GM23338 (cell line): Measurements from ENCODE around the gene FLOT1. TPM values are rescaled to one million over a fixed set of nuclear protein-coding genes. Genes with fewer than 3 reads are reported as not detected.

ENCODE experiments used
- ATAC-seq: fragments of 200-7000 bp; cut with Tn5 transposase; 3 replicates; pipeline ENCODE4 v1.9.1; 2020
- DNase-seq: peaks from one replicate; pipeline ENCODE4 v3.0.0-alpha.2; 2015; ENCODE audit warnings: low spot score
- H2AFZ ChIP-seq: fragments of 200-600 bp; sonication (generic); 2 replicates; pipeline ENCODE4 v1.8.0; 2016; ENCODE audit warnings: antibody characterized with exemption, mild to moderate bottlenecking, moderate library complexity
- H3F3A ChIP-seq: fragments of 200-600 bp; sonication (generic); replicated peaks from 2 replicates; pipeline ENCODE4 v1.8.0; 2017; ENCODE audit warnings: antibody characterized with exemption, mixed run types, low read depth
- H3K27ac ChIP-seq: fragments of 200-600 bp; sonication (generic); 2 replicates; pipeline ENCODE4 v1.6.1; 2016; ENCODE audit warnings: low read depth
- H3K27me3 ChIP-seq: fragments of 200-600 bp; sonication (generic); 2 replicates; pipeline ENCODE4 v1.8.0; 2016; ENCODE audit warnings: mild to moderate bottlenecking, mixed run types, moderate library complexity; ENCODE audit not compliant: insufficient read depth
- H3K36me3 ChIP-seq: fragments of 200-600 bp; sonication (generic); 2 replicates; pipeline ENCODE4 v1.8.0; 2016; ENCODE audit warnings: mild to moderate bottlenecking; ENCODE audit not compliant: insufficient read depth
- H3K4me1 ChIP-seq: fragments of 200-600 bp; sonication (generic); 2 replicates; pipeline ENCODE4 v1.8.0; 2016; ENCODE audit warnings: mild to moderate bottlenecking, moderate library complexity; ENCODE audit not compliant: insufficient read depth
- H3K4me2 ChIP-seq: fragments of 200-600 bp; sonication (generic); 2 replicates; pipeline ENCODE4 v1.7.1; 2017; ENCODE audit warnings: mixed run types
- H3K4me3 ChIP-seq: fragments of 200-600 bp; sonication (generic); 2 replicates; pipeline ENCODE4 v1.6.1; 2016; ENCODE audit warnings: mixed run types
- H3K79me2 ChIP-seq: fragments of 200-600 bp; sonication (generic); replicated peaks from 2 replicates; pipeline ENCODE4 v1.8.0; 2017; ENCODE audit warnings: mild to moderate bottlenecking; ENCODE audit not compliant: insufficient read depth
- H3K9me2 ChIP-seq: fragments of 200-600 bp; sonication (generic); 2 replicates; pipeline ENCODE4 v1.8.0; 2017; ENCODE audit not compliant: insufficient read depth
- H4K20me1 ChIP-seq: fragments of 200-600 bp; sonication (generic); replicated peaks from 2 replicates; pipeline ENCODE4 v1.8.0; 2017; ENCODE audit warnings: mild to moderate bottlenecking; ENCODE audit not compliant: insufficient read depth
- H3K27ac Mint-ChIP-seq: 2 replicates; pipeline ENCODE4 v1.8.0; 2020; ENCODE audit warnings: inconsistent platforms, mild to moderate bottlenecking, moderate library complexity, mixed read lengths
- H3K27me3 Mint-ChIP-seq: 3 replicates; pipeline ENCODE4 v1.8.0; 2022; ENCODE audit warnings: low read depth, mild to moderate bottlenecking, moderate library complexity, mixed read lengths, inconsistent platforms; ENCODE audit not compliant: insufficient read depth, poor library complexity
- H3K36me3 Mint-ChIP-seq: 3 replicates; pipeline ENCODE4 v1.8.0; 2021; ENCODE audit warnings: low read depth, mild to moderate bottlenecking, inconsistent platforms, moderate library complexity, mixed read lengths
- H3K4me1 Mint-ChIP-seq: 3 replicates; pipeline ENCODE4 v1.8.0; 2020; ENCODE audit warnings: mild to moderate bottlenecking, inconsistent platforms, mixed read lengths
- H3K4me3 Mint-ChIP-seq: 3 replicates; pipeline ENCODE4 v1.8.0; 2021; ENCODE audit warnings: moderate library complexity, mild to moderate bottlenecking, inconsistent platforms, mixed read lengths
- H3K9me3 Mint-ChIP-seq: 3 replicates; pipeline ENCODE4 v1.8.0; 2020; ENCODE audit warnings: moderate library complexity, mild to moderate bottlenecking, inconsistent platforms, mixed read lengths
- EZH2 ChIP-seq: fragments of 200-600 bp; sonication (generic); IDR thresholded peaks from one replicate; pipeline ENCODE4 v1.8.0; 2017; ENCODE audit warnings: antibody characterized with exemption, mild to moderate bottlenecking, low read depth; ENCODE audit not compliant: unreplicated experiment
- EZH2phosphoT487 ChIP-seq: fragments of 200-600 bp; sonication (generic); IDR thresholded peaks from one replicate; pipeline ENCODE4 v1.8.1; 2018; ENCODE audit warnings: antibody characterized with exemption; ENCODE audit not compliant: unreplicated experiment
- JUNB ChIP-seq: IDR thresholded peaks from one replicate; pipeline ENCODE4 v1.6.1; 2016; ENCODE audit warnings: antibody characterized with exemption; ENCODE audit not compliant: unreplicated experiment
- POLR2AphosphoS5 ChIP-seq: IDR thresholded peaks from 2 replicates; pipeline ENCODE4 v1.6.1; 2016; ENCODE audit warnings: antibody characterized with exemption, low read depth
- REST ChIP-seq: IDR thresholded peaks from one replicate; pipeline ENCODE4 v1.6.1; 2018; ENCODE audit warnings: antibody characterized with exemption; ENCODE audit not compliant: unreplicated experiment
- ZNF114 ChIP-seq: fragments of 250-450 bp; sonication (Bioruptor Pico); IDR thresholded peaks from 2 replicates; pipeline ENCODE4 v1.5.0; 2020; ENCODE audit warnings: mild to moderate bottlenecking, moderate library complexity
- polyA plus RNA-seq: library from polyadenylated mRNA; unstranded; fragments of >200 nt; fragmentation: Nextera tagmentation; extraction: Ambion mirVana; gene quantifications from 2 replicates; pipeline ENCODE4 v1.2.1, GENCODE V29; 2016
- total RNA-seq: library from RNA; depleted of rRNA; stranded (reverse); fragments of >200 nt; shearing (Covaris generic); gene quantifications from 2 replicates; pipeline ENCODE4 v1.2.3, GENCODE V29; 2014
- TF ChIP-seq, protein P1 (sequence below): fragments of 250-450 bp; sonication (Bioruptor Pico); IDR thresholded peaks from 2 replicates; pipeline ENCODE4 v1.5.0; 2020; ENCODE audit warnings: mild to moderate bottlenecking, moderate library complexity
- TF ChIP-seq, protein P2 (sequence below), 2 experiments: fragments of 200-600 bp in 1 of 2; sonication (generic) in 1 of 2; conservative IDR thresholded peaks; 2 replicates each; pipeline versions ENCODE4 v1.5.1 to v1.6.1; 2016 to 2017; ENCODE audit warnings: antibody characterized with exemption in 2 of 2, low read depth in 2 of 2, mild to moderate bottlenecking in 2 of 2, moderate library complexity in 1 of 2
- TF ChIP-seq, protein P3 (sequence below): IDR thresholded peaks from 2 replicates; pipeline ENCODE4 v1.6.1; 2016; ENCODE audit warnings: antibody characterized with exemption

FLOT1 gene
- total and polyA plus RNA-seq, 2 experiments from 2014 or later: 72.2 to 94.5 TPM

- Histone ChIP-seq H3K4me2 (peak overlapping the region; percentile 67; the same call in 1 of the 2 replicates), H3K27ac (peak overlapping the region; percentile 93), H3K36me3 (no peaks in the 10 kb centered on the region), H3K79me2 (no peaks in the 10 kb centered on the region), H3K27me3 (no peaks in the 10 kb centered on the region), H2AFZ (peak overlapping the region; percentile 92), H3F3A (no peaks in the 10 kb centered on the region), H3K4me3 (no peak overlapping the region), H4K20me1 (no peaks in the 10 kb centered on the region), H3K9me2 (no peaks in the 10 kb centered on the region), H3K4me1 (peaks cover 26% of the 10 kb centered on the region)
- Mint-ChIP-seq H3K36me3 (no peaks in the 10 kb centered on the region), H3K27me3 (peaks cover 12% of the 10 kb centered on the region), H3K9me3 (no peaks in the 10 kb centered on the region; the same call in 2 of the 3 replicates), H3K4me1 (peaks cover 54% of the 10 kb centered on the region), H3K27ac (peak overlapping the region; percentile 72), H3K4me3 (peak overlapping the region; percentile 43)
- TF ChIP-seq, protein P1, sequence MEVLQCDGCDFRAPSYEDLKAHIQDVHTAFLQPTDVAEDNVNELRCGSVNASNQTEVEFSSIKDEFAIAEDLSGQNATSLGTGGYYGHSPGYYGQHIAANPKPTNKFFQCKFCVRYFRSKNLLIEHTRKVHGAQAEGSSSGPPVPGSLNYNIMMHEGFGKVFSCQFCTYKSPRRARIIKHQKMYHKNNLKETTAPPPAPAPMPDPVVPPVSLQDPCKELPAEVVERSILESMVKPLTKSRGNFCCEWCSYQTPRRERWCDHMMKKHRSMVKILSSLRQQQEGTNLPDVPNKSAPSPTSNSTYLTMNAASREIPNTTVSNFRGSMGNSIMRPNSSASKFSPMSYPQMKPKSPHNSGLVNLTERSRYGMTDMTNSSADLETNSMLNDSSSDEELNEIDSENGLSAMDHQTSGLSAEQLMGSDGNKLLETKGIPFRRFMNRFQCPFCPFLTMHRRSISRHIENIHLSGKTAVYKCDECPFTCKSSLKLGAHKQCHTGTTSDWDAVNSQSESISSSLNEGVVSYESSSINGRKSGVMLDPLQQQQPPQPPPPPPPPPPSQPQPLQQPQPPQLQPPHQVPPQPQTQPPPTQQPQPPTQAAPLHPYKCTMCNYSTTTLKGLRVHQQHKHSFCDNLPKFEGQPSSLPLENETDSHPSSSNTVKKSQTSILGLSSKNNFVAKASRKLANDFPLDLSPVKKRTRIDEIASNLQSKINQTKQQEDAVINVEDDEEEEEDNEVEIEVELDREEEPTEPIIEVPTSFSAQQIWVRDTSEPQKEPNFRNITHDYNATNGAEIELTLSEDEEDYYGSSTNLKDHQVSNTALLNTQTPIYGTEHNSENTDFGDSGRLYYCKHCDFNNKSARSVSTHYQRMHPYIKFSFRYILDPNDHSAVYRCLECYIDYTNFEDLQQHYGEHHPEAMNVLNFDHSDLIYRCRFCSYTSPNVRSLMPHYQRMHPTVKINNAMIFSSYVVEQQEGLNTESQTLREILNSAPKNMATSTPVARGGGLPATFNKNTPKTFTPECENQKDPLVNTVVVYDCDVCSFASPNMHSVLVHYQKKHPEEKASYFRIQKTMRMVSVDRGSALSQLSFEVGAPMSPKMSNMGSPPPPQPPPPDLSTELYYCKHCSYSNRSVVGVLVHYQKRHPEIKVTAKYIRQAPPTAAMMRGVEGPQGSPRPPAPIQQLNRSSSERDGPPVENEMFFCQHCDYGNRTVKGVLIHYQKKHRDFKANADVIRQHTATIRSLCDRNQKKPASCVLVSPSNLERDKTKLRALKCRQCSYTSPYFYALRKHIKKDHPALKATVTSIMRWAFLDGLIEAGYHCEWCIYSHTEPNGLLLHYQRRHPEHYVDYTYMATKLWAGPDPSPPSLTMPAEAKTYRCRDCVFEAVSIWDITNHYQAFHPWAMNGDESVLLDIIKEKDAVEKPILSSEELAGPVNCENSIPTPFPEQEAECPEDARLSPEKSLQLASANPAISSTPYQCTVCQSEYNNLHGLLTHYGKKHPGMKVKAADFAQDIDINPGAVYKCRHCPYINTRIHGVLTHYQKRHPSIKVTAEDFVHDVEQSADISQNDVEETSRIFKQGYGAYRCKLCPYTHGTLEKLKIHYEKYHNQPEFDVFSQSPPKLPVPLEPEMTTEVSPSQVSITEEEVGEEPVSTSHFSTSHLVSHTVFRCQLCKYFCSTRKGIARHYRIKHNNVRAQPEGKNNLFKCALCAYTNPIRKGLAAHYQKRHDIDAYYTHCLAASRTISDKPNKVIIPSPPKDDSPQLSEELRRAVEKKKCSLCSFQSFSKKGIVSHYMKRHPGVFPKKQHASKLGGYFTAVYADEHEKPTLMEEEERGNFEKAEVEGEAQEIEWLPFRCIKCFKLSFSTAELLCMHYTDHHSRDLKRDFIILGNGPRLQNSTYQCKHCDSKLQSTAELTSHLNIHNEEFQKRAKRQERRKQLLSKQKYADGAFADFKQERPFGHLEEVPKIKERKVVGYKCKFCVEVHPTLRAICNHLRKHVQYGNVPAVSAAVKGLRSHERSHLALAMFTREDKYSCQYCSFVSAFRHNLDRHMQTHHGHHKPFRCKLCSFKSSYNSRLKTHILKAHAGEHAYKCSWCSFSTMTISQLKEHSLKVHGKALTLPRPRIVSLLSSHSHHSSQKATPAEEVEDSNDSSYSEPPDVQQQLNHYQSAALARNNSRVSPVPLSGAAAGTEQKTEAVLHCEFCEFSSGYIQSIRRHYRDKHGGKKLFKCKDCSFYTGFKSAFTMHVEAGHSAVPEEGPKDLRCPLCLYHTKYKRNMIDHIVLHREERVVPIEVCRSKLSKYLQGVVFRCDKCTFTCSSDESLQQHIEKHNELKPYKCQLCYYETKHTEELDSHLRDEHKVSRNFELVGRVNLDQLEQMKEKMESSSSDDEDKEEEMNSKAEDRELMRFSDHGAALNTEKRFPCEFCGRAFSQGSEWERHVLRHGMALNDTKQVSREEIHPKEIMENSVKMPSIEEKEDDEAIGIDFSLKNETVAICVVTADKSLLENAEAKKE (CRISPR knock-in tag): no peak
- no peak for TF ChIP-seq EZH2phosphoT487
- no peak for TF ChIP-seq REST
- no peak for TF ChIP-seq POLR2AphosphoS5
- TF ChIP-seq, protein P2, sequence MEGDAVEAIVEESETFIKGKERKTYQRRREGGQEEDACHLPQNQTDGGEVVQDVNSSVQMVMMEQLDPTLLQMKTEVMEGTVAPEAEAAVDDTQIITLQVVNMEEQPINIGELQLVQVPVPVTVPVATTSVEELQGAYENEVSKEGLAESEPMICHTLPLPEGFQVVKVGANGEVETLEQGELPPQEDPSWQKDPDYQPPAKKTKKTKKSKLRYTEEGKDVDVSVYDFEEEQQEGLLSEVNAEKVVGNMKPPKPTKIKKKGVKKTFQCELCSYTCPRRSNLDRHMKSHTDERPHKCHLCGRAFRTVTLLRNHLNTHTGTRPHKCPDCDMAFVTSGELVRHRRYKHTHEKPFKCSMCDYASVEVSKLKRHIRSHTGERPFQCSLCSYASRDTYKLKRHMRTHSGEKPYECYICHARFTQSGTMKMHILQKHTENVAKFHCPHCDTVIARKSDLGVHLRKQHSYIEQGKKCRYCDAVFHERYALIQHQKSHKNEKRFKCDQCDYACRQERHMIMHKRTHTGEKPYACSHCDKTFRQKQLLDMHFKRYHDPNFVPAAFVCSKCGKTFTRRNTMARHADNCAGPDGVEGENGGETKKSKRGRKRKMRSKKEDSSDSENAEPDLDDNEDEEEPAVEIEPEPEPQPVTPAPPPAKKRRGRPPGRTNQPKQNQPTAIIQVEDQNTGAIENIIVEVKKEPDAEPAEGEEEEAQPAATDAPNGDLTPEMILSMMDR (conservative IDR thresholded peaks at IDR 0.05; ENCODE audit: low read depth in 2 of 2): no peak
- no peak for TF ChIP-seq ZNF114
- TF ChIP-seq, protein P3, sequence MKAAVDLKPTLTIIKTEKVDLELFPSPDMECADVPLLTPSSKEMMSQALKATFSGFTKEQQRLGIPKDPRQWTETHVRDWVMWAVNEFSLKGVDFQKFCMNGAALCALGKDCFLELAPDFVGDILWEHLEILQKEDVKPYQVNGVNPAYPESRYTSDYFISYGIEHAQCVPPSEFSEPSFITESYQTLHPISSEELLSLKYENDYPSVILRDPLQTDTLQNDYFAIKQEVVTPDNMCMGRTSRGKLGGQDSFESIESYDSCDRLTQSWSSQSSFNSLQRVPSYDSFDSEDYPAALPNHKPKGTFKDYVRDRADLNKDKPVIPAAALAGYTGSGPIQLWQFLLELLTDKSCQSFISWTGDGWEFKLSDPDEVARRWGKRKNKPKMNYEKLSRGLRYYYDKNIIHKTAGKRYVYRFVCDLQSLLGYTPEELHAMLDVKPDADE: no peak
- TF ChIP-seq JUNB: no peak
- TF ChIP-seq EZH2: no peak
- DNase-seq (no peak), ATAC-seq (peak; percentile 42)
Observed at GRCh38 chr6:30763618-30764489, 21.4 kb upstream of the FLOT1 start.
